CD14-positive monocyte (primary cell): ENCODE measurements around the gene WIPF3. TPM values are rescaled to one million over a fixed set of nuclear protein-coding genes. Genes with fewer than 3 reads are reported as not detected.

Source experiments
- DNase-seq, 3 donors: peaks; one replicate each; pipeline ENCODE4 v3.0.0-alpha.2; 2011 to 2022
- H2AFZ ChIP-seq: 2 replicates; pipeline ENCODE4 v1.6.0; 2012; ENCODE audit warnings: mild to moderate bottlenecking, low read depth, low read length, inconsistent platforms; ENCODE audit not compliant: insufficient read depth, poor library complexity, severe bottlenecking
- H3K27ac ChIP-seq, 2 donors: 1 replicate in 1 of 2; 2 replicates in 1 of 2; pipeline ENCODE4 v1.5.1; 2012 to 2013; ENCODE audit warnings: low read length in 2 of 2, control low read depth in 1 of 2, inconsistent platforms in 1 of 2, low read depth in 1 of 2, mild to moderate bottlenecking in 1 of 2
- H3K27me3 ChIP-seq, 2 donors: one replicate each; pipeline versions ENCODE4 v1.6.0 to v1.6.1; 2011 to 2013; ENCODE audit warnings: low read length in 2 of 2; ENCODE audit not compliant: control insufficient read depth in 2 of 2, insufficient read depth in 2 of 2
- H3K36me3 ChIP-seq, 2 donors: replicated peaks in 1 of 2; 1 replicate in 1 of 2; 2 replicates in 1 of 2; pipeline versions ENCODE4 v1.5.1 to v1.6.1; 2012 to 2013; ENCODE audit warnings: low read length in 2 of 2, control low read depth in 1 of 2, inconsistent platforms in 1 of 2, mild to moderate bottlenecking in 1 of 2; ENCODE audit not compliant: insufficient read depth in 2 of 2, control insufficient read depth in 1 of 2
- H3K4me1 ChIP-seq, 2 donors: 1 replicate in 1 of 2; 2 replicates in 1 of 2; pipeline versions ENCODE4 v1.5.1 to v1.6.1; 2012 to 2013; ENCODE audit warnings: low read length in 2 of 2, control low read depth in 1 of 2, inconsistent platforms in 1 of 2, mild to moderate bottlenecking in 1 of 2, moderate library complexity in 1 of 2; ENCODE audit not compliant: insufficient read depth in 2 of 2, control insufficient read depth in 1 of 2
- H3K4me2 ChIP-seq: replicated peaks from 2 replicates; pipeline ENCODE3; 2012; ENCODE audit warnings: low read length, moderate library complexity, mild to moderate bottlenecking; ENCODE audit not compliant: poor library complexity, severe bottlenecking; ENCODE audit errors: extremely low read depth
- H3K4me3 ChIP-seq, 3 experiments: fragments of 200-600 bp in 1 of 3; sonication (generic) in 1 of 3; replicated peaks in 1 of 3; 1 replicate in 2 of 3; 2 replicates in 1 of 3; pipeline ENCODE4 v1.5.1; 2011 to 2013; ENCODE audit warnings: low read length in 3 of 3, mild to moderate bottlenecking in 3 of 3, control low read depth in 2 of 3, low read depth in 2 of 3, inconsistent platforms in 1 of 3, moderate library complexity in 1 of 3
- H3K79me2 ChIP-seq: 2 replicates; pipeline ENCODE4 v1.6.0; 2012; ENCODE audit warnings: mild to moderate bottlenecking, control low read depth, inconsistent platforms, low read length, moderate library complexity; ENCODE audit not compliant: insufficient read depth
- H3K9ac ChIP-seq: 2 replicates; pipeline ENCODE4 v1.6.0; 2017; ENCODE audit warnings: low read length, mild to moderate bottlenecking; ENCODE audit not compliant: insufficient read depth, poor library complexity, severe bottlenecking
- H3K9me3 ChIP-seq, 2 donors: replicated peaks in 1 of 2; 1 replicate in 1 of 2; 2 replicates in 1 of 2; pipeline versions ENCODE4 v1.5.1 to v1.6.1; 2012 to 2013; ENCODE audit warnings: low read length in 2 of 2, control low read depth in 1 of 2; ENCODE audit not compliant: control insufficient read depth in 1 of 2, insufficient read depth in 1 of 2
- H4K20me1 ChIP-seq: 2 replicates; pipeline ENCODE4 v1.6.0; 2012; ENCODE audit warnings: mild to moderate bottlenecking, low read length, control low read depth, moderate library complexity; ENCODE audit not compliant: insufficient read depth
- H3K27ac Mint-ChIP-seq, 7 donors: one replicate each; pipeline ENCODE4 v1.8.0; 2020; ENCODE audit warnings: mild to moderate bottlenecking in 7 of 7, mixed read lengths in 7 of 7, moderate library complexity in 6 of 7, inconsistent platforms in 2 of 7
- H3K27me3 Mint-ChIP-seq, 3 donors: one replicate each; pipeline ENCODE4 v1.8.0; 2021 to 2022; ENCODE audit warnings: low read depth in 3 of 3, mild to moderate bottlenecking in 3 of 3, mixed read lengths in 3 of 3, moderate library complexity in 3 of 3, inconsistent platforms in 1 of 3
- H3K36me3 Mint-ChIP-seq, 2 donors: one replicate each; pipeline ENCODE4 v1.8.0; 2020; ENCODE audit warnings: mixed read lengths in 2 of 2, inconsistent platforms in 1 of 2, mild to moderate bottlenecking in 1 of 2
- H3K4me1 Mint-ChIP-seq: one replicate; pipeline ENCODE4 v1.8.0; 2020; ENCODE audit warnings: mild to moderate bottlenecking, mixed read lengths
- H3K4me3 Mint-ChIP-seq, 2 donors: one replicate each; pipeline ENCODE4 v1.8.0; 2020; ENCODE audit warnings: mild to moderate bottlenecking in 2 of 2, mixed read lengths in 2 of 2, moderate library complexity in 1 of 2
- H3K9me3 Mint-ChIP-seq, 7 donors: one replicate each; pipeline ENCODE4 v1.8.0; 2020 to 2022; ENCODE audit warnings: mixed read lengths in 7 of 7, mild to moderate bottlenecking in 6 of 7, moderate library complexity in 6 of 7, inconsistent platforms in 2 of 7
- WGBS: methylation state at CpG from one replicate; pipeline ENCODE4 v1.1.5; 2013; ENCODE audit warnings: missing lambda C conversion rate; ENCODE audit not compliant: insufficient coverage; 5-methylcytosine and 5-hydroxymethylcytosine counted together
- intact Hi-C, 2 donors: fragments of 100-400 bp; cut with micrococcal nuclease; formaldehyde crosslinking; loops; one replicate each; pipeline versions ENCODE4 v1.15.0 to v1.15.1; 2023
- polyA plus RNA-seq, 3 donors: library from polyadenylated mRNA; depleted of rRNA in 1 of 3; unstranded in 2 of 3; stranded (reverse) in 1 of 3; fragments of 300-500 nt in 2 of 3; fragments of >200 nt in 1 of 3; fragmentation: Illumina TruSeq in 2 of 3; gene quantifications; 1 replicate in 2 of 3; 2 replicates in 1 of 3; pipeline ENCODE4 v1.2.3, GENCODE V29; 2012 to 2021
- TF ChIP-seq, protein P1 (sequence below): fragments of 200-600 bp; IDR thresholded peaks from one replicate; pipeline ENCODE4 v1.8.0; 2022; ENCODE audit warnings: antibody characterized with exemption, mild to moderate bottlenecking

The WIPF3 gene
- polyA plus RNA-seq, 3 donors, result not detected

- Mint-ChIP-seq H3K4me3 (no peak overlapping the region), H3K27me3 (no peaks in the 10 kb centered on the region), H3K36me3 (peaks cover 58% of the 10 kb centered on the region in 2 donors), H3K9me3 (peaks cover 0 to 6% (median 0%) of the 10 kb centered on the region in 7 donors), H3K27ac (peak overlapping the region in 2 of 7 donors; percentile 6 to 16), H3K4me1 (no peaks in the 10 kb centered on the region)
- no peaks in the 10 kb centered on the region for H3K79me2 ChIP-seq
- H4K20me1 ChIP-seq, result no peaks in the 10 kb centered on the region
- no peak overlapping the region for H2AFZ ChIP-seq
- H3K4me1 ChIP-seq, result no peaks in the 10 kb centered on the region
- no peak overlapping the region for H3K9ac ChIP-seq
- no peaks in the 10 kb centered on the region for H3K9me3 ChIP-seq
- intact Hi-C loops, result no loop called here
- H3K36me3 ChIP-seq, result peaks cover 15 to 77% of the 10 kb centered on the region in 2 donors
- no peak overlapping the region for H3K4me3 ChIP-seq
- no peaks in the 10 kb centered on the region for H3K27me3 ChIP-seq
- no peak overlapping the region for H3K4me2 ChIP-seq
- DNase-seq, result no peak
- WGBS, result no CpG with 5 or more reads among the region's 2 CpGs
- TF ChIP-seq, protein P1, sequence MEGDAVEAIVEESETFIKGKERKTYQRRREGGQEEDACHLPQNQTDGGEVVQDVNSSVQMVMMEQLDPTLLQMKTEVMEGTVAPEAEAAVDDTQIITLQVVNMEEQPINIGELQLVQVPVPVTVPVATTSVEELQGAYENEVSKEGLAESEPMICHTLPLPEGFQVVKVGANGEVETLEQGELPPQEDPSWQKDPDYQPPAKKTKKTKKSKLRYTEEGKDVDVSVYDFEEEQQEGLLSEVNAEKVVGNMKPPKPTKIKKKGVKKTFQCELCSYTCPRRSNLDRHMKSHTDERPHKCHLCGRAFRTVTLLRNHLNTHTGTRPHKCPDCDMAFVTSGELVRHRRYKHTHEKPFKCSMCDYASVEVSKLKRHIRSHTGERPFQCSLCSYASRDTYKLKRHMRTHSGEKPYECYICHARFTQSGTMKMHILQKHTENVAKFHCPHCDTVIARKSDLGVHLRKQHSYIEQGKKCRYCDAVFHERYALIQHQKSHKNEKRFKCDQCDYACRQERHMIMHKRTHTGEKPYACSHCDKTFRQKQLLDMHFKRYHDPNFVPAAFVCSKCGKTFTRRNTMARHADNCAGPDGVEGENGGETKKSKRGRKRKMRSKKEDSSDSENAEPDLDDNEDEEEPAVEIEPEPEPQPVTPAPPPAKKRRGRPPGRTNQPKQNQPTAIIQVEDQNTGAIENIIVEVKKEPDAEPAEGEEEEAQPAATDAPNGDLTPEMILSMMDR, result no peak
- no peak overlapping the region for H3K27ac ChIP-seq
Measured at GRCh38 chr7:29935111-29935510, 128.8 kb downstream of the WIPF3 start.

DNA sequence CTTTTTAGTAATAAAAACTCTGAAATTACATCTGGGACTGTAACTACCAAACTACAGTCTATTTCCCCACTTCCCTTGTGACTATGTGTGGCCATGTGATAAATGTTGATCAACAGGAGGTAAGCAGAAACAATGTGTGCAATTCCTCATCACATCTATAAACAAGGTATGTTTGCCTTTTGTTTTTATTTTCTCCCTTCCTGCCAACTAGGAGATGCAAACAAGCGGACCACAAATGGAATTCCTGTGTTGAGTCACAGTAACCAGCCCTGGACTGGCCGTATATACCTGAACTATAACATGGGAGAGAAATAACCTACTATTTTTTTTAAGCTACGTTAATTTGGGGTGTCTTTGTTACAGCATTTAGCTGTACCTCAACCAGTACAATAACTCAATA, 130.8 kb downstream of the WIPF3 start:
- no peak for DNase-seq
- H3K4me3 Mint-ChIP-seq, result no peak overlapping the region
- Histone ChIP-seq H4K20me1 (no peaks in the 10 kb centered on the region), H3K4me1 (no peaks in the 10 kb centered on the region), H3K79me2 (no peaks in the 10 kb centered on the region), H3K36me3 (peaks cover 21 to 79% of the 10 kb centered on the region in 2 donors), H2AFZ (no peak overlapping the region), H3K27me3 (no peaks in the 10 kb centered on the region), H3K9ac (no peak overlapping the region), H3K27ac (no peak overlapping the region), H3K9me3 (no peaks in the 10 kb centered on the region), H3K4me3 (no peak overlapping the region), H3K4me2 (no peak overlapping the region)
- WGBS, result no CpG with 5 or more reads among the region's 3 CpGs
- intact Hi-C loops, result no loop called here
- no peaks in the 10 kb centered on the region for H3K27me3 Mint-ChIP-seq
- peaks cover 54 to 56% of the 10 kb centered on the region in 2 donors for H3K36me3 Mint-ChIP-seq
- H3K27ac Mint-ChIP-seq, result no peak overlapping the region
- H3K9me3 Mint-ChIP-seq, result peaks cover 0 to 6% (median 0%) of the 10 kb centered on the region in 7 donors
- TF ChIP-seq, protein P1, result no peak
- no peaks in the 10 kb centered on the region for H3K4me1 Mint-ChIP-seq
